Calu3 (cell line): ENCODE data around the gene FNDC3B. TPM values are rescaled to one million over a fixed set of nuclear protein-coding genes. Genes with fewer than 3 reads are reported as not detected.
"Not testable (repeated sequence)": the region's sequence is repeated elsewhere in the genome, so short reads cannot be mapped to it uniquely, and the experiment has no call there.

ENCODE experiments used
- BruUV-seq: library from RNA; stranded (reverse); fragments of 400-500 nt; replicated peaks from 2 replicates; lab custom pipeline; 2021; lab: Mats Ljungman, UMichigan
- CTCF ChIA-PET: fragments of 300-600 bp; sonication (Branson Sonifier 250); formaldehyde crosslinking; loops from one replicate; lab custom pipeline; 2022; ENCODE audit warnings: antibody characterized with exemption; lab: Charles Lee
- DNase-seq: peaks from one replicate; pipeline ENCODE4 v3.0.0; 2022
- H3K27ac Mint-ChIP-seq: one replicate; pipeline ENCODE4 v1.8.0; 2022; ENCODE audit warnings: mixed read lengths; ENCODE audit not compliant: unreplicated experiment
- H3K27me3 Mint-ChIP-seq: one replicate; pipeline ENCODE4 v1.8.0; 2022; ENCODE audit warnings: mixed read lengths; ENCODE audit not compliant: unreplicated experiment
- H3K36me3 Mint-ChIP-seq: one replicate; pipeline ENCODE4 v1.8.0; 2022; ENCODE audit warnings: mild to moderate bottlenecking, moderate library complexity, mixed read lengths; ENCODE audit not compliant: insufficient read depth, unreplicated experiment
- H3K4me1 Mint-ChIP-seq: one replicate; pipeline ENCODE4 v1.8.0; 2022; ENCODE audit warnings: mild to moderate bottlenecking, low read depth, mixed read lengths; ENCODE audit not compliant: unreplicated experiment
- H3K4me3 Mint-ChIP-seq: one replicate; pipeline ENCODE4 v1.8.0; 2022; ENCODE audit warnings: mild to moderate bottlenecking, low read depth, moderate library complexity, mixed read lengths; ENCODE audit not compliant: unreplicated experiment
- H3K9me3 Mint-ChIP-seq: one replicate; pipeline ENCODE4 v1.8.0; 2022; ENCODE audit warnings: low read depth, mixed read lengths; ENCODE audit not compliant: unreplicated experiment
- intact Hi-C: fragments of 100-400 bp; cut with micrococcal nuclease; formaldehyde crosslinking; loops from one replicate; pipeline ENCODE4 v1.10.0; 2022; ENCODE audit not compliant: unreplicated experiment
- total RNA-seq: library from RNA; stranded (reverse); gene quantifications from 2 replicates; pipeline ENCODE4 v1.2.3, GENCODE V29; 2022
- TF ChIP-seq, protein P1 (sequence below): fragments of 200-600 bp; IDR thresholded peaks from one replicate; pipeline ENCODE4 v1.8.0; 2022; ENCODE audit warnings: antibody characterized with exemption; ENCODE audit not compliant: unreplicated experiment

The FNDC3B gene
- total RNA-seq, 1 experiment from 2014 or later = 453 TPM

- peaks cover 71% of the 10 kb centered on the region for H3K36me3 Mint-ChIP-seq
- peaks cover 78% of the 10 kb centered on the region for H3K4me1 Mint-ChIP-seq
- intact Hi-C loops = no loop called here
- H3K27me3 Mint-ChIP-seq = no peaks in the 10 kb centered on the region
- CTCF ChIA-PET = interaction anchor here (1.9 kb wide), 1 partner anchor 13 kb away, joined by 5 read pairs; no protein-coding TSS in a partner anchor
- no peak overlapping the region for H3K4me3 Mint-ChIP-seq
- H3K9me3 Mint-ChIP-seq = no peaks in the 10 kb centered on the region
- DNase-seq = no peak
- TF ChIP-seq, protein P1, sequence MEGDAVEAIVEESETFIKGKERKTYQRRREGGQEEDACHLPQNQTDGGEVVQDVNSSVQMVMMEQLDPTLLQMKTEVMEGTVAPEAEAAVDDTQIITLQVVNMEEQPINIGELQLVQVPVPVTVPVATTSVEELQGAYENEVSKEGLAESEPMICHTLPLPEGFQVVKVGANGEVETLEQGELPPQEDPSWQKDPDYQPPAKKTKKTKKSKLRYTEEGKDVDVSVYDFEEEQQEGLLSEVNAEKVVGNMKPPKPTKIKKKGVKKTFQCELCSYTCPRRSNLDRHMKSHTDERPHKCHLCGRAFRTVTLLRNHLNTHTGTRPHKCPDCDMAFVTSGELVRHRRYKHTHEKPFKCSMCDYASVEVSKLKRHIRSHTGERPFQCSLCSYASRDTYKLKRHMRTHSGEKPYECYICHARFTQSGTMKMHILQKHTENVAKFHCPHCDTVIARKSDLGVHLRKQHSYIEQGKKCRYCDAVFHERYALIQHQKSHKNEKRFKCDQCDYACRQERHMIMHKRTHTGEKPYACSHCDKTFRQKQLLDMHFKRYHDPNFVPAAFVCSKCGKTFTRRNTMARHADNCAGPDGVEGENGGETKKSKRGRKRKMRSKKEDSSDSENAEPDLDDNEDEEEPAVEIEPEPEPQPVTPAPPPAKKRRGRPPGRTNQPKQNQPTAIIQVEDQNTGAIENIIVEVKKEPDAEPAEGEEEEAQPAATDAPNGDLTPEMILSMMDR = no peak
- H3K27ac Mint-ChIP-seq = peak overlapping the region; percentile 47
- BruUV-seq = no TSS peak
Measured at GRCh38 chr3:172089250-172089649, 49.9 kb downstream of the FNDC3B start.

DNA sequence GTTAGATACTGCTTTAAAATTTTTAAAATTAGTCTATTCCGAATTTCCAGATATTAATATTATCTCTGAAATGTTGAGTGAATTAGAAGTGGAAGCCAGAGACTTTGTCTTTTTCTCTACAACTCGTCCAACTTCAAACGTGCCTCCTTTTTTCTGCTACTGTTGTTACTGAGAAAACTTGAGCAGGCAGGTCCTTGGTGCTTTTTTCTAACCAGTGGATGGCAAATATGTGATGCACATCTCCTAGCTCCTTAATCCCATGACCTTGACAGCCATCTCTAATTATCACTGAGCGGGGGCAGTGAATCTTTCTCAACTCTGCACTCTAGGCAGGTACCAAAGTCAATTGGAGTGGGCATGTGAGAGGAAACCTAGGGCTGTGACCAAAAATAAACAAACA is 50.7 kb downstream of the FNDC3B start:
- intact Hi-C loops = no loop called here
- TF ChIP-seq, protein P1 = no peak
- H3K36me3 Mint-ChIP-seq = peaks cover 71% of the 10 kb centered on the region
- no TSS peak for BruUV-seq
- peak overlapping the region; percentile 7 for H3K27ac Mint-ChIP-seq
- no peaks in the 10 kb centered on the region for H3K27me3 Mint-ChIP-seq
- no peak overlapping the region for H3K4me3 Mint-ChIP-seq
- CTCF ChIA-PET = no interaction called here
- H3K4me1 Mint-ChIP-seq = peaks cover 78% of the 10 kb centered on the region
- H3K9me3 Mint-ChIP-seq = no peaks in the 10 kb centered on the region
- no peak for DNase-seq

- Mint-ChIP-seq H3K36me3 (peaks cover 62% of the 10 kb centered on the region), H3K9me3 (no peaks in the 10 kb centered on the region), H3K4me3 (no peak overlapping the region), H3K27me3 (no peaks in the 10 kb centered on the region), H3K27ac (peak overlapping the region; percentile 23), H3K4me1 (peaks cover 74% of the 10 kb centered on the region)
- CTCF ChIA-PET = interaction anchor here (1.0 kb wide), 2 partner anchors 50 to 240 kb away, joined by 3 read pairs; no protein-coding TSS in a partner anchor
- DNase-seq = no peak
- no TSS peak for BruUV-seq
- intact Hi-C loops = no loop called here
- TF ChIP-seq, protein P1 = no peak
Measured at GRCh38 chr3:172092658-172093057, 53.3 kb downstream of the FNDC3B start.

GRCh38 chr3:172093581-172094443 is 54.4 kb downstream of the FNDC3B start:
- BruUV-seq, H3K9me3 Mint-ChIP-seq, H3K4me3 Mint-ChIP-seq, H3K27ac Mint-ChIP-seq, H3K27me3 Mint-ChIP-seq, DNase-seq, intact Hi-C loops: not testable (repeated sequence)
- Mint-ChIP-seq H3K4me1 (peaks cover 79% of the 10 kb centered on the region), H3K36me3 (peaks cover 68% of the 10 kb centered on the region)
- CTCF ChIA-PET = interaction anchor here (0.7 kb wide), 1 partner anchor 345 kb away, joined by 3 read pairs; no protein-coding TSS in a partner anchor
